GM19397 (cell line): ENCODE data around the gene GPR39.

Experiments
- ATAC-seq: cut with Tn5 transposase; IDR thresholded peaks from one replicate; pipeline ENCODE4 v1.9.1; 2021; ENCODE audit warnings: mild to moderate bottlenecking, moderate library complexity; ENCODE audit not compliant: unreplicated experiment

The GPR39 gene

GRCh38 chr2:132559326-132559725 lies 142.7 kb downstream of the GPR39 start:
- ATAC-seq, result no peak

DNA sequence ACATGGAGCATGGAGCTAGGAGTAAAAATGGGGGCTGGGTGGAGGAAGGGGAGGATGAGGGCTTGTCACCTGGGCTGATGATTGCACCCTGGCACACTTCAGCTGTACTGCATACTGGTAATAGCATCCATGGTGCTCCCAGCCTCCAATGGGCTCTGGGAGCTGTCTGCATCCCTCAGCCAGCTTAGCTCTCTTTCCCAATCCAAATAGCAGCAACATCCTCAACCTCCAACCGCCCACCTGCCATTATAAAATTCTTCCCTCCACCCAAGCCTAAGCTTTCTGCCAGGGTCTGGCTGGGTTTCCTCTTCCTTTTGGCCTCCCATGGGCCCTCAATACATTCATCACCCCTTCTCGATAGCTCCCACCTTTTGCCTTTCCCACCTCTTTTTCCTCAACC lies 143.3 kb downstream of the GPR39 start:
- ATAC-seq, result no peak

GRCh38 chr2:132560562-132560961 lies 144.0 kb downstream of the GPR39 start:
- ATAC-seq, result no peak

- no peak for ATAC-seq
These were observed 145.6 kb downstream of the GPR39 start for GRCh38 chr2:132562245-132562644.

DNA sequence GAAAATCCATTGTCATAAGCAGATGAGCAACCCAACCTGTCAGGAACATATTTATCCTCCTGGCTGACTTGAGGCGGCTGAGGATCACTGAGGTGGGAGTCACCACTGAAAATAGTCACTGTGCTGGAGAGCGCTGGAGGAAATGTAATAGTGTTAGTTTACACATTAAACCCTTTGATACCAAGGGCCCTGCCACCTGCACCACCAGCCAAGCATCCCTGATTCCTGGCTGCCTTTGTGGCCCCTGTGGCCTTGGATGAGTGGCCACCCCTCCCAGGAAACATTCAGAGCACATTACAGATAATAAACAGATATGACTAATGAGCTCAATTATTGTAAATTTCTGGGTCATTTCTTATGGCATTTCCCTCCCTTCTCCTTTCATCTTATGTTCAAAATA lies 147.5 kb downstream of the GPR39 start:
- ATAC-seq, result no peak

DNA sequence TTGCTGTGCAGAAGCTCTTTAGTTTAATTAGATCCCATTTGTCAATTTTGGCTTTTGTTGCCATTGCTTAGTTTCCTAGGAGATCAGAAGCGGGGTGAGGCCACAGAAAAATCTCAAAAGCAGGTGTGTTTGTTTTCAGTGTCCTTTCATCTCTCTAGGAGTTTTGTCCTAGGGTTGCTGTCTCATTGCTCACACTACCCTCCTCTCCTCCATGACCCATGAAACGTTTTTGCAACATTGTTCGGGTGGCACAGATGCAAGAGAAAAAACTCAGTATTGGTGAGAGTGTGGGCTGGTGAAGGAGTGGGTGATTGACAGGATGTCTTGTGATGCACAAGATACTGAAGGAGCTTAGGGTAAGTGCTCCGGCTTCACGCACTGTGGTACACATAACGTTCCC lies 149.8 kb downstream of the GPR39 start:
- no peak for ATAC-seq

DNA sequence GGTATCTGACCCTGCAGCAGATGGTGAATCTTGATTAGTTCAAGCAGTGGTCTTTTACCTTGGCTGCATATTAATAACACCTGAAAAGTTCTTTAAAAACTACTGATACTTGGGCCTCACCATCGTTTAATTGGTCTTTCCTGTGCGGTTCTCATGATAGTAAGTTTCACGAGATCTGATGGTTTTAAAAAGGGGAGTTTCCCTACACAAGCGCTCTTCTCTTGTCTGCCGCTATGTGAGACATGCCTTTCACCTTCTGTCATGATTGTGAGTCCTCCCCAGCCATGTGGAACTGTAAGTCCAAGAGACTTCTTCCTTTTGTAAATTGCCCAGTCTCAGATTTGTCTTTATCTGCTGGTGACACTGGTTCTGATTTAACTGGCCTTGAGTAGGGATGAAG lies 151.1 kb downstream of the GPR39 start:
- ATAC-seq, result no peak

GRCh38 chr2:132568656-132569055 lies 152.1 kb downstream of the GPR39 start:
- no peak for ATAC-seq

DNA sequence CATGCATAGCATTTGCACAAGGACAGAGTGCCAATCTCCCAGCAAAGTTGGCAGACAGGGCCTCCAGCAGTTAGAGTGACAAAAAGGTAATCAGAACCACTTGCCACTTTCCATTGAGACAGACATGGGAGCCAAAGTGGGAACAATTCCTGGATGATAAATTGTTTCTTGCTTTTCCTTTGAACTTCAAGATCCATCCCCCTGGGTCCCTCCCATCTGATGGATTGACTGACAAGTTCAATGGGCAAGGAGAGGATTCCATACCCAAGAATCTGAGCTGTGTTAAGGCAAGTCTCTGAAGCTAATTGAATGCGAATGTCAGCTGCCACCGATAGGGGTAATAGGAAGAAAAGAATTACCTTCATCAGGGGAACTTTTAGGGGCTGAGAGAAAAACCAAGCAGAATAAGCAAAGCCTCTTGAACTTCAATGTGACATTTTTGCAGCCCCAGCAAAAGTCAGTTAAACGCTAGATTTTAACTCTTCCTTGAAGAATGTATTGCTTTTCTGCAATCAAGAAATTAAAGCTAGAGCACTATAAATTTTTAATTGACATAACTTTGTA lies 156.9 kb downstream of the GPR39 start:
- ATAC-seq, result no peak

DNA sequence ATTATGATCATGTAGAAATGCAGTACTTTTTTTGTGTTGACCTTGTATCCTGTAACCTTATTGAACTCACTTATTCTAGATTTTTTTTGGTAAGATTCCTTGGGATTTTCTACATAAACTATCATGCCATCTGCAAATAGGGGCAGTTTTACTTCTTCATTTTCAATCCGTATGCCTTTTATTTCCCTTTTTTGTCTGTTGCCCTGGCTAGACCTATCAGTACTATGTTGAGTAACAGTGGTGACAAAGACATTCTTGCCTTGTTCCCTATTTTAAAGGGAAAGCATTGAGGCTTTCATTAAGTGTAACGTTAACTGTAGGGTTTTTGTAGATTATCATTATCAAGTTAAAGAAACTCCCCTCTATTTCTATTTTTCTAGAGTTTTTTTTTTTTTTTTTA lies 161.1 kb downstream of the GPR39 start:
- ATAC-seq, result no peak

GRCh38 chr2:132581591-132581990 lies 165.0 kb downstream of the GPR39 start:
- ATAC-seq, result no peak

DNA sequence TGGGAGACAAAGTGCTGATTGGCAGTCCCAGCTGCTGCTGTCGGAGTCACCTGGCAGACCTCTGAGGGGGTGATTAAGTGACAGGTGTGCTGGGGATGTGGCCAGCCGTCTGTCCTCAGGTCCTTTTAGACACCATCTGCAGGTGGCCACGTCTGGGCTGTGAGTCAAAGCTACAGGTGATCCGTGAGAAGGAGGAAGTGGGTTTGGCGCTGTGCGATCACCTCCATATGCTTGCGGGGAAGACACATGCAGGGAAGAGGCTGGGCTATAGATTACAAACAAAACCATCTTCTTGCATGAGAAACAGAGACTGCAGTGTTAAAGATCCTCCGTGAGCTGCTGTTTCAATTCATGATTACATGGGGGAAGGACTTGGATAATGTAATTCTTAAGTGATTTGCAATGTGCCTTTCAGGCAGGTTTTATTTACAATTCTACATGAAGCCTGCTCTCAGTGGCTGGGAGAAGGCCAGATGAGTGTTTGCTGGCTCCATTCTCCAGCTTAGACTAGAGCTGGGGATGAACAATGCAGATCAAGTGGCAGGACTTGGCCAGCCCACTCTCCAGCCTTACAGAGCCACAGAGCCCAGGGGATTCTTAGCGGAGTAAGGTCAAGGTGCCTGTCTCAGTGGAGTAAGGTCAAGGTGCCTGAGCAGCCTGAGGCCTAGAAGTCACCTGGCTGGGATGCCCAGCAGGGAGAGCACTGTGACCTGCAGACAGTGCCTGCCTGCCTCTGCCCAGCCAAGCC lies 165.6 kb downstream of the GPR39 start:
- no peak for ATAC-seq

GRCh38 chr2:132583666-132584360 lies 167.2 kb downstream of the GPR39 start:
- ATAC-seq, result no peak

DNA sequence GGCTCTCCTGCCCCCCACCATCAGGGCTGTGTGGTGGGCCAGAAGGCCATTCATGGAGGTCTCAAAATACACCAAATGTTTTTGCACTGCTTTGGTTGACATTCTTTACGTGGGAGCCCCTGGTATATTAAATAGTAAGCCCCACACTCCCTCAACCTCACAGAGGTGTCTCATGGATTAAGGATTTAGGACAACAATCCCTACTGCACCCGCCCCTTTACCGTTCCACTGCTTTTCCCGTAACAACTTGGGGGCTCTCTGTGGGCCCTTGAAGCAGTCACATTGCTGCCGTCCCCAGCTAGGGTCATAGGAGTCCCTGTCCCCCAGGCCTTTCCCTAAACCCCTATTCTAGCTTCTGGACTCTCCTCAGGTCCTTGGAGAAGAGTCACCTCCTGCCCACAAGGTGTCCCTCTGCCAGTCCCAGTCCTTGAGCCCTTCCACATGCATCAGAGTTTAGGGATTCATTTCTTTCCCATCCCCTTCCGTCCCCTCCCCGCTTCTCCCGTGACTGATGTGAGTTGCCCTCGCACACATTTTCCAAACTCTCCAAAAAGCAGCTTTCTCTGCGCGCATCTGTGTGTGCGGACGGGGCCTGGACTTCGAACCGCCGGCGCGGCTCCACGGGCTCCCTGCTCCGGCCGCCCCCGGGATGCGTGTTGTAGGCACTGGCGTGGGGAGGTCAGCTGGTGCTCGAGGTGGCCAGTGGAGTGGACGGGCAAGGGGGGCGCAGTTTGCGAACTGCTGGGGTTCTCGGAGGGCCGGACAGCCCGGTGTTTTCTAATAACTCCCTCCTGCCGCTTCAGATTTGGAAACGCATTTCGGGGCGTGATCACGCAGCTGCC lies 168.6 kb downstream of the GPR39 start:
- ATAC-seq, result no peak

DNA sequence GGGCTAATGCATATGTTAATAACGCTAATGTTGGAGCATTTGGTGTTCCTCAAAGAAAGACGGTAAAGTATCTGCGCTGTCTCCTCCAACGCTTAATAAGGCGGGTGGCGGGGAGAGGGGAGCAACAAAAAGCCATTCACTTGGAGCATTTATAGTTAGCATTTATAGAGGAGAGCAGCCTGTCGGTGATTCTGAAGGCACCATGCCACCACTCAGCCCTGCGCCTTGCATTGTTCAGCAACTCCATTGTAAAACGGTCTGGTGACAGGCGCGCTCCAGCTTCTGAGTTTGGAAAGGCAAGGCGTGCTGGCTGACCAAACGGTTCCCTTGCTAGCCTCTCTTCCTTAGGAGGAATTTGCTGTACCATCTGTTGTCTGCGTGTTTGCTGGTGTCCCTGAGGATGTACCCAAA lies 169.5 kb downstream of the GPR39 start:
- ATAC-seq, result no peak

GRCh38 chr2:132586835-132587234 lies 170.2 kb downstream of the GPR39 start:
- ATAC-seq, result no peak

GRCh38 chr2:132588576-132588975 lies 172.0 kb downstream of the GPR39 start:
- no peak for ATAC-seq

DNA sequence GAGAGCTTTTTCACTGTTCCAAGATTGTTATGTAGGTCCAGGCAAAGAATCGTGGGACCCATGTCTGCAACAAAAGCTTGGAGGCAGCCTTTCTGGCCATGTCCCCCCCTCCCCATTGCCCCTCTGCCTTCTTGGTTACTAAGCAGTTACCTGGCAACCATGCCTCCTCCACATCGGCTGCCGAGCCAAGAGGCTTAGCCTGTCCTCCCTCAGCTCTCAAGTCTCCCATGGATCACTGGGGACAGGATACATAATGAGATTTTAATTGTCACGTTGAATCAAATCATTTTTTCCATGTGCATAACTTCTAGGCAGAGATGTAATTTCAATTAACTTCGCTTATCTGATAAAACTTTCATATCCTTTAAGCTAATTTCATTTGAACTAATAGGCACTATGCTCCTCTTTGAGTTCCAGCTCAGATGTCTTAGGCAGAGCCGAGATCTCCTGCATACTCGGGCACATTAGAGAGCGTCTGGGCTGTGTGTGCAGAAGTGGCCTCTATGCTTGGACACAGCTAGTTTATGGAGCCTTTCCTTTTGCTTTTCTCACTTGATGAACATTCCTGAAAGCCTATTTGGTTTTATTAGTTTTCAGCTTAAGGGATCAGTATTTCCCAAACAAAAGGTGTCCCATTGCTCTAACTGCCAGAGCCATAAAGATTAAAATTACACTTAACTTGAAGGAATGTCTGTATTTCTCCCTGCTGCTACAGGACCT lies 172.7 kb downstream of the GPR39 start:
- ATAC-seq, result no peak

DNA sequence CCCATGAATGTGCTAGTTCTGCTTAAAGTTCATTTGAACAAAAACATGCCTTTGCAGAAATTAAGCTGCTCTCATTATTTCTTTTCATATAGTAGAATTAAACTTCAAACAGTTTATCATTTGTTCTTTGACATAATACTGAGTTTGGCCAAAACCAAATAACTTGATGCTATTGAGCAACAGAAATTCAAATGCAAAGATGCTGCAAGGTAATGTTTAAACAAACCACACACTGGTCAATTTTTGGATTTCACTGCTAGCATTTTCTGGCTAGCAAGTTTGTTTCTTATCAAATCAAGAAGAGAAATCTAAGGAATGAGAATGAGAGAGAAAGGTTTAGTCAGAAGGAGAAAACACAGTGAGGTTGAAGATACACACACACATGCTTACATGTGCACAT lies 173.4 kb downstream of the GPR39 start:
- ATAC-seq, result no peak

DNA sequence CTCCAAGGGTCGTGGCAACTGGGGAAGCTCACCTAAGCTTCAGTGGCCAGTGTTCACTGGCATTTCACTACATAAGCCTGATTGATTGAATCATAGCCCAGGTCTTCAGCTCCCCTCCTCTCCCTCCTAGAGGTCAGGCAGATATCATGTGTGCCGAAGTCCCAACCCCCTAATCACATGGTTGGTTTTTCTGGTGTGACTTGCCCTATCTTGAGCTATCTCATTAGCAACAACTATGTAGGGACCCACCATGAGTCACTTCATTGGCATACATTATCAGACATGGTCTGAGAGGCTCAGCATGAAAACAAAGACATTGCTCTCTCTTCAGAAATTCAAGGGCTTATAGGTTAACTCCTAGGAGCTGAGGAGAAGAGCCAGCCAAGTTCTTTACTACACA lies 176.6 kb downstream of the GPR39 start:
- no peak for ATAC-seq

DNA sequence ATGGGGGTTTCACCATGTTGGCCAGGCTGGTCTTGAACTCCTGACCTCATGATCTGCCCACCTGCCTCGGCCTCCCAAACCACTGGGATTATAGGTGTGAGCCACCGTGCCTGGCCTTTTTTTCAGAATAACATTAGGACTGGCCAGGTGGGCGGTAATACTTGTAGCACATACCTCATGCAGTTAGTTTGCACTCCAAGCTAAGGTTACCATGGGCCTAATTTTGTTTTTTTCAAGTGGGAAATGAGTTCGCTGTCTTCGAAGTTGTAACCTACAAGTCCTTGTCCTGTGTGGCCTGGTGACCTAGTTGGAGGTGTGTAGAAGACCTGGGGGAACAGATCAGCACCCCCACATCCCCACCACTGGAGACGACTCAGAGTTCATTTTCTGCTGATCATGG lies 178.6 kb downstream of the GPR39 start:
- no peak for ATAC-seq
